Inferior parietal cortex (tissue), 1 donor: ENCODE results near the gene NCK1.
A peak's percentile ranks its signal among the peaks of the same experiment; 100 is the strongest.

Experiments
- DNase-seq: peaks from one replicate; pipeline ENCODE4 v3.0.0-alpha.2; 2016; ENCODE audit errors: extremely low spot score

Gene NCK1

DNA sequence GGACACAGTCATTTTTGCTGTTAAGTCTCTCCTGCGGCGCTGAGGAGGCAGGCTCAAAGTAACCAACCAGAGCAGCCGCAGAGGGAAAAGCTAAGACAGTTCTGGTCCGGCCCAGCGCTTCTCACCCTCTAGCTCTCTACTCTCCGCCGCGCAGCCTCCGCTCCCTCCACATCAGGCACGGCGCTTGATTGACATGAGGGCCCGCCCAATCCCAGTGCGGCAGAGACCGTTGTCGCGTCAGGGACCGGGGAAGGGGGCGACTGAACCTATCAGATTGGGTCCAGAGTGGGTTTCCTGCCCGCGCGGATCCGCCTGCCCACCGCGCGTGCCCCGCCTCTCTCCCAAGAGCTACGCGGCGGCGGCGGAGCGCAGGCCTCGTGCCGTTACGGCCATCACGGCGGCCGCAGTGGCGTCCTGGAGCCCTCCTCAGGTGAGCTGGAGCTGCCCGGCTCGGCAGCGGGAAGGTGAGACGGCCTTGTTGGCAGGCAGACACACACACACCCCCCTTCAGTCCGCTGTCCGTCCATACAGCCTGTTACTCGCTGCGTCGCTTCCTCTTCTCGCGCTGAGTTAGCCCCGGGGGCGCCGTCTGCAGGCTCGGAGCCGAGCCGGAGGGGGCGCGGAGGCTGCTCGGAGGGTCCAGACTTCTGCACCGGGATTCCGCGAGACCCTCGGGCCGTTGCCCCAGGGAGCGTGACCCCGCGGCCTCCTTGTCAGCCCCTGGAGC is at the start of gene NCK1:
NCK1 (plus strand) TSS at position 319 of the 727 bp plus-strand sequence. CDS start 65,794 bp downstream, outside the sequence.
- peak; percentile 97 for DNase-seq

DNA sequence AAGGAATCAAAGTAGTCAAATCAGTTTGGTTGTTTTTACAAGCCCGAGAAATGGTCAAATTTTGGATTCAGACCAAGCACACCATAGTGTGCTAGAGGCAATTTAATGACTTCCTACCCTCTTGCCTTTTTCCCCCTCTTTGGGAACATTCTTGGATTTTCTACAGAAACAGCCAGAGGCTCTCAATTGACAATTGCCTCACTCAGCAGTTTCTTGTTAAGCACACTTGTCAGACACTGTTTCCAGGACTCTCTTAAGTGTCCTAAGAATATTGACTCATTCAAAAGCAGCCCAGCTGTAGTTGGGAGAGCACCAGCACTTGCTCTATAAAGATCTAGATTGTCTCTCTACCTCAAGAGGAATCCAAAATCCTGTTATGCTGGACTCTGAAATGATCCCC is 44.6 kb upstream of the NCK1 start:
- DNase-seq: no peak

DNA sequence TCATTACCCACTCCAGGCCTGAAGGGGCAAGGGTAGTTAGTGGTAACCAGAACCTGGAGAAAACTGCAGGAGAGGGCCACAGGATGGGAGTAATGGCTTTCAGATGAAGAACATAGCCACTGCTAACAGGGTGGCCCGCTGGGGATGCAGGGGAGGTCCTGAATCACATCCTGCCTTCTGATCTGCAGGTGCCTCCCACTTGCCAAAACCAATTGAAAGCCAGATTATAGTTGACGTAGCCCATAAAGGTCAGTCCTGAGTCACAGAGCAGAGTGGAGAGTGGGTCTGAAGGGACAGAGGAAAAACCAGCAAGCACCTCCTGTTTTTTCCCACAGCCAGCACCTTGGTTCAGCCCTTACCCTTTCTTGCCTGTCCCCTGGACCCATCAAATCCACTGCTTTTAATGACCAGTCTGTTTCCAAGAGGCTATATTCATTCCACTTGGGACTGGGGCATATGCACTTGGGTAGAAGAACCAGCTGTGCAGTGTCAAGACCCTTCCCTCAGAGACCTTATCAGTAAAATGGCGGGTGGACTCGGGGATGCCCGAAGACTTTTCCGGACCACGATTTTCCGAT is 43.7 kb upstream of the NCK1 start:
- DNase-seq: no peak

DNA sequence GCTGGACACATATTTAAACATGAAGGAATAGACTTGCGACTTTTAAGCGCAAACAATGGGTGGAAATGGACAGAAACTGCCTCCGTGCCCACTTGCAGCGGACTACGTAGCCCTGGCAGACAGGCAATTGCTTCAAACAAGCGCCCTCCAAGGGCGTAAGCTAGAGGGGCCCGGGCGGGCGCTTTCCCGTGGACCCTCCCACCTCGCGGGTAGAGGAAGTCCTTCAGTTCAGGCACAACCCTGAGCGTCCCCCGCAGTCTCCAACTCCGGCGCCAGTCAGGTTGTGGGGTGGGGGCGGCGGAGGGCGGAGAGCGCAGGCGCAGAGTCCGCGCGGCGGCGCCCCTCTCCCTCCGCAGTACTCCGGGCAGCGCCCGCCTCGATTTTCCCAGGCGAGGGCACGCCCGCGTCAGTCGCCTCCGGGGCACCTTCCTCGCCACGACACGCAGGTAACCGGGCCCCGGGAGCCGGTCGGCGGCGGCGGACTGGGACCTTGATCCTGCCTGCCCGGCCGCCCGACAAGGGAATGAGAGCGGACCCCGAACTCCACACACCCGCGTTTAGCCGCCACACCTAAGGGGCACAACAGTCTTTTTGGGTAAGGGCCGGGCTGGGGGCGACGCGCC is 43.1 kb upstream of the NCK1 start, which contains the start of gene SLC35G2:
SLC35G2 (plus strand) TSS at position 358 of the 623 bp plus-strand sequence. CDS start 35,335 bp downstream, outside the sequence.
- peak; percentile 56 for DNase-seq

DNA sequence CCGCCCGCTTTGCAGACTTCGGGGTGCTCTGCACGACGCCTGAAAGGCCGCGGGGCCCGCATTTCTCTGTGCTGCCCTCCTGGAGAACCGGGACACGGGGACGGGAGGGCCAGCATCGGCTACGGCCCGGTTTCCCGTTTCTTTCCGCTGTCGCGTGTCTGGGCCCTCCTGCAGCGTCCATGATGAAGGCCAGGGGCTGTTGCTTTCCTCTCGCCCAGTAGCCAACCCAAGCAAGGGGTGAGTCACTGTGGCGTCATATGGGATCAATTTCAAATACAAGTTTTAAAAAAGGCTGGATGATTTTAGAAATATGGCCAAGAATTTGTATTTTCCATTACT is 42.6 kb upstream of the NCK1 start:
- DNase-seq: no peak

DNA sequence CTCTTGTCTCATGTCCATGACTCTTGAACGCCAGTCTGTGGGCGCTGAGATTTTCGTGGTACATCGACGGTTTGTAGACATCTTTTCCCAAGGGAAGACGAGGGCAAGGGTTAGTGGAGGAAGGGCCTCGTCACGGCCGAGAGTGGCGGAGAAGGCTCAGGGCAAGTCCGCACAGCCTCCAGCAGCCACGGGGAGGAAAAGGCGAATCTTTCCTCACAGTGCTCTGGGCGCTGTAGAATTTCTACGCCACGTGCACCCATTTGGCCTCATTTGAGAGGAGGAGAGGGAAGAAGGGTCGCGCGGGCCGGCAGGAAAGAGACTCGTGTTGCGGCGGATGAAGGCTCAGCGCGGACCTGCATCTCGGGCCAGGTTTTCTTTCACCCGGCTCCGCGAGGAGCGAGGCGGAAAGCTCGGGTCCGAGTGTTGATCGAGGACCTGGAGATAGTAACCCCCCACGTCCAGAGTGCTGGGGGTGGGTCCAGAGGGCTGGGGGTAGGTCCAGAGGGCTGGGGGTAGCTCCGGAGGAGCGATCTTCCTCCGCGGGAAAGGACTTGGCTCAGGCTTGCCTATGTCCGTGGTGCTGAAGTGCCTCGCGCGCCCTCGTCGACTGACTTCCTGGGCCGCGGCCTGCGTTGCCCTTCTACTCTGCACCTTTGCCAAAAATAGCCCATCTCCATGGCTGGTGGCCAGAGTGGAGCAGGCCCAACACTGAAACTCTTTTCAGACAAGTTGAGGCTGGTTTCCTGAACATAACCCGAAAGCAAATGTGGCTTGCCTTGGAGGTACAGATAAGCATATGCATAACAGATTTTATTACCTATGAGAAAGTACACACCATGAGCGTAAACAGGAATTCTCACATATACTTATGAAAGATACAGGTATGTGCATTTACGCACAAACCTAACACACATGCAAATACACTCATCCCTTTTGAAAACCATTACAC is 42.0 kb upstream of the NCK1 start:
- peak; percentile 45 for DNase-seq

DNA sequence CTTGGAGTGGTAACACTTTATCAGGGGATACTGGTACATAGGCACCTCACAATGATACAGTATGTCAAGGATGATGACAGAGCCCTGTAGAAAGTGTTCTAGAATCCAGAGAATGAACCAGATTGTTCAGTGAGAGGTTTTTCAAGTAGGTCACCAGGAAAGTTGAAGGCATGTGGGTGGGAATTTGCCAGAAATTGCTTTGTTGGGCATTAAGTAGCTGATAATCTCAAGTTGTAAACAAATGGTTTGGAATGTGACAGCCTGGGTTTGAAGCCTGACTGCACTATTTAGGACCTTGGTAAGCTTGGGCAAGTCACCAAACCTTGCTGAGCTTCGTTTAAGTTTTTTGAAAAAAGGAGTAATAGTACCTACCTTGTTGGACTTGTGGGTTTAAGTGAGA is 30.5 kb upstream of the NCK1 start:
- DNase-seq: no peak

DNA sequence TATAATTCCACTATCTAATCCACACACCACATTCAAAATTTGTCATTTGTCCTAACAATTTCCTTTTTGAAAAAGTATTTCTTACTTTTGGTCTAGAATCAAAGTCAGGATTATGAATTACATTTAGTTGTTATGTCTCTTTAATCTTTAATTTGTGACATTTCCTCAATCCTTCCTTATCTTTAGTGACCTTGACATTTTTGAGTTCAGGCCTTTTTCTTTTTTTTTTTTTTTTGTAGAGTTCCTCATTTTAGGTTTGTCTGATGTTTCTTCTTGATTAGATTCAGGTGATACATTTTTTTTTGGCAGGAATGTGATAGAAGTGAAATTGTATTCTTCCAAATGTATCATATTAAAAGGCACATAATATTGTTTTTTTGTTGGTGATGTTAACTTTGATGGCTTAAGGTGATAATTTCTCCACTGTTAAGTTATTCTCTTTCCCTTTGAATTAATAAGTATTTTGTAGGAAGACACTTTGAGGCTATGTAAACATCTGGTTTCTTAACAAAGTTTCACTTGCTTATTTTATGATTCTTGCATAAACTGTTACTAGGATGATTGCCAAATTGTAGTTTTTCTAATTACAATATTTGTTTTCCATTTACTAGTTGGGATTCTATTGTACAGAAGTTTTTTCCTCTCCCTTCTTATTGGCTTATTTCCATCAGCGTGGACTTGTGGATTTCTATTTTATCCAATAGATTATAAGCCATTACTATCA is 26.8 kb upstream of the NCK1 start:
- no peak for DNase-seq

DNA sequence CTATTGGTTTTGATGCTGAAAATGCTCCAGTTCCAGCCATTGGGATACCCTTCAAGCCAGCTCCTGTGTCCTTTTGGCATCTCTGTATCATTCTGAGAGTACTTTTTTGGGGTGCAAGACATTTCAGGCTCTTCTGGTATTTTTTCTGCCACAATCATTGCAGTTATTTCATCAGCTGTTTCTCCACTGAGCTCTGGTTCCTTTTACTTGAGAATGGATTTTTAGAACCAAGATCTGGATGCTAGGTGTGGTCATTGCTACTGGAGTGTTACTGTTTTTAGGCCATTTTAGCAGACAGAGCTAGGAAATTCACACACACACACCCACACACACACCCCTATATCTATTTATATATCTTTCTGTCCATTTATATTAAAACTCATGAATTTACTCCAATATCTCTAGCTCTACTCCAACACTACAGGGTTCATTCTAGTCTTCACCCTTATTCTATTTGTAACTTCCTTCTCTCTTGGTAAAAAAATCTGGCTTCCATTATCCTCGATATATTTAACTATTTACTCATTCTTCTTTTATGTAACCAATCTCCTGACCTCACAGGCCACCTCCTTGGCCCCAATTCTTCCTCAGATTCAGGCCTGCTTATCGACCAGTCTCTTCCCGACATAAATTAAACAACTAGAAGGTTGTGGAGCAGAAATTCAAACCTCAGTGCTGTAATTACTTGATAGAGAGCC is 26.0 kb upstream of the NCK1 start:
- DNase-seq: no peak

DNA sequence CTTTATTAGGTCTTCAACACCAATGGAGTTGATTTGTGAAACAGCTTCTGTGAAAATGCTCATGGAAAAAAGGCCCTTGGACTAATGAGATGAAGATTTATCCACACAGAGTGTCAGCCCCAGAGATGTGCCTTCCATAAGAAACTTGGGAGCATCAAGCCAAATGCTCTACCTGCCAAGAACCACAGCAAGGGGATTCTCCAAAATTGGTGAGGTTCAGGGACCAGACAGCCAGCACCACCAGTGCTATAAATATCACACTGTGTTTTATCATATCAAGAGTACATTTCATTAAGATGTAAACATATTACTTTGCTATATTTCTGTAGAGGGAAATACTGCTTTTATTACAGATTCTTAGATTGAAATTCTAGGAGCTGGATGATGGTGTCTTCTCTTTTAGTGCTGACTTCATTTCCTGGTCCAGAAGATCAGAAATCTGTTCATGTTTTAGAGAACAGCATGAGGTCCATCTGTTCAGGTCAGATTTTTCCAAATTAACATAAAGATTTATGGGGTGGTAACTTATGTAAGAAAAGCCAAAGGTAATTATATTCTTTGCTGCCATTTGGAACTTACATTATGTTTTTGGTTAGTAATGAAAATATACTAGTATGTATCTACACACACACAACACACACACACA is 25.4 kb upstream of the NCK1 start:
- DNase-seq: no peak

DNA sequence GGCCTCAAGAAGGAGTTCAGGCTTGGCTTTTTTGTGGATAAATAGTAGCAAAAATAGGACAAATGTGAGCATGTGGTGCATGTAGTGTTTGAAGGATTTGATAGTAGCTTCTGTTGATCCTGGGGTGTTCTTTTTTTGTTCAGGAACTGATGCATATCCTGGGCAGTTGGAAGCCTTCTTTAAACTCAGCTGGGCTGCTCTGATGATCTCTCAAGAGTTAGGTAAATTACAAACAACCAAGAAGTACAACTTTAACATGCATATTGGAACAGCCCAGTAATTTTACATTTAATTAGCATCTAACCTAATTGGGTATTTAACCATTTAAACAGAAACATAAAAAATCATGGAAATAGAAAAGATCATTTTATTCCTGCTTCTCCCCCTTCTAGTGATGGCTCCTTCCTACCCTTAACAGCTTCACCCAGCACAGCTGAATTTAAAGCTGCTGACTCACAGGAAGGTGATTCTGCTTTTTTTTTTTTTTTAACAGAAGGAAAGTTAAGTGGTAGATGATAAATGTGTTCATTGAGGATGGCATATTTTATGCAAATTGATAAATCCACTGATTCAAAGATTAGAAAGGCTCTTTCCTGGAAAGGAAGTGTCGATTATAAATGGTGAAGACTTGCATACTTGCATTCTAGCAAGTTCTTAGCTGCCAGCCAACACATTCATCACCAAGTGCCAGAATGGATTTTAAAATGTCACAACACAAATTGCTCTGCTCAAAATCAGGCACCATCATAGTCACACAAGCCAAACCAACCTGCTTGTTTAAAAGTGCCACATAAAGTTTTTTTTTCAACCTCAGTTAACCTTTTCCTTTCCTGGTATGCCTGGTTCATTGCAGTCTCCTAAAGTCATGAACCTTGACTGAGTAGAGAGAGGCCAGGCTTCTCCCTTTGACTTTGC is 23.1 kb upstream of the NCK1 start:
- no peak for DNase-seq

DNA sequence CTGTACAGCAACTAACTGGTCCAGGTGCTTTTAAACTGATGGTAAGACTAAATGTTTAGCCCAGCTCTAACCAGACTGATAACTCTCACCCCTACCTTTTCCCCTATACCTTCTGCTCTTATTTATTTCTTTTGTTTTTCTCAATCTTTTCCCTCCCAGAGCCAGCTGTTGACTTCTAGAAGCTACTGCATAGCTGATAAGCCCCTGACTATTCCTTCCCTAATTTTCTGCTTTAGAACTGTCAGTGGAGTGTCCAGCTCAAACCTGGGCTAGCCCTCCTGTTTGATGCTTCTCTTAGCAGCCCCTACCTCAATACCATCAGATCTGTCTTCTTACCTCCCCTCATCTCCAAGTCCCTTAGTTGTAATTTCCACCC is 22.5 kb upstream of the NCK1 start:
- DNase-seq: no peak

DNA sequence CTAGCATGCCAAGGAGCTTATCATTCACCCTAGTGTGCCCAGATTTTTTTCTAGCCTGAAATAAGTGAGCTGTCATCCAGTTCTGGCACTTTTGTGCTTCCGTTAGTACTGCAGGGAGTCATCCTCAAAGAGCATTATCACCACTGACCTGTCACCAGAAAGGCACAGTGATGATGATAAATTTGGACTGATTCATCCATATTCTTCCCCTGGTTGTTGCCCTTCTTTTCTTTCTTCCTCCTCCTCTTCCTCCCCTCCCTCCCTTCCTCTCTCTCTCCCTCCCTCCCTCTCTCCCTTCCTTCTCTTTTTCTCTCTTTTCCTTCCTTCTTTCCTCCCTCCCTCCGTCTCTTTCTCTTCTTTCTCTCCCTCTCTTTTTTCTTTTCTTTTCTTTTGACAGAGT is 21.8 kb upstream of the NCK1 start:
- no peak for DNase-seq

DNA sequence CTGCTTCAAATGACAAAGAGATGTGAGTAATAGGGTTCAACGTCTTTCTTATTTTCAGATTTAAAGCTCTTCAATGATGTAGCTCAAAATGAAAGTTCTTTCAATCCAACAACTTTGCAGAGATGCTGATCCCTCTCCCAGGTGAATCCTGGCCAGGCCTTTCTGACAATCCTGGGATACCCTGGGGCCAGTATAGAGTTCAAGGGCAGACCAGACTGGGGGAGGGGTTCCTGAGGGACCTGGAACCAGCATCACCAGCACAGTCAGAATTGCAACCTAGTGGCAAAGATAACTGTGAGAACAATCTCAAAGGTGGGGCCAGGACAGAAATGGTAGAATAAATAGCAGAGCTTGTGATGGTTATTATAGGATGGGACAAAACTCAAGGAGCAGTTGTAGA is 19.7 kb upstream of the NCK1 start:
- no peak for DNase-seq

DNA sequence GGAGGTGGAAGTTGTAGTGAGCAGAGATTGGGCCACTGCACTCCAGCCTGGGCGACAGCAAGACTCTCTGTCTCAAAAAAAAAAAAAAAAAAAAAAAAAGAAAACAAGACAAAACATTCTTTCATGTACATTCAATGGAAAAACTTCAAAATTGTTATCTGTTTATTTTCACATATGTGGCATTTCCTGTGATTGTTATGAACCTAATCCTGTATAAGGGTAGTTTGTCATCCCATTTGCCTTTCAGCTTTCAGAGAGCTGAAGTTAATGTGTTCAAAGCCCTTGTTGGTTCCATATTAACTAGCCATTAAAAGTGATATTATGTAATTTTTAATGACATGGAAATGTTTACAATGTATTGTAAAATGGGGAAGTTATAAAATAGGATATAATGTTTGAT is 17.3 kb upstream of the NCK1 start:
- no peak for DNase-seq

DNA sequence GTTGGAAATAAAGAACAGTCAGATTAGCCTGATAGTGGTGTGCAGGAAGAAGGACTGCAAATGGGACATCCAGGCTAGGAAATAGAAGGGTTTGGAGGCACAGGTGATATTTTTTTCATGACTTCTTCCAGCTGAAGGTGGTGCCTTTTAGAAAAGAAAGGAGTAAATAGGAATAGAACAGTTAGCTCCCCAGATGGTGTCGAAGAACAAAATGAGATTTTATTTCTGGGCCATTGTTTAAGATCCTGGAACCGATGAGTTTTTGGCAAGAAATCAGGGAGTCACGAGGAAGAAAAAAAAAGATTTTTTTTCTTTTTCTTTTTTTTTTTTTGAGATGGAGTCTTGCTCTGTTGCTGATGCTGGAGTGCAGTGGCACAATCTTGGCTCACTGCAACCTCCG is 9.8 kb upstream of the NCK1 start:
- DNase-seq: no peak

DNA sequence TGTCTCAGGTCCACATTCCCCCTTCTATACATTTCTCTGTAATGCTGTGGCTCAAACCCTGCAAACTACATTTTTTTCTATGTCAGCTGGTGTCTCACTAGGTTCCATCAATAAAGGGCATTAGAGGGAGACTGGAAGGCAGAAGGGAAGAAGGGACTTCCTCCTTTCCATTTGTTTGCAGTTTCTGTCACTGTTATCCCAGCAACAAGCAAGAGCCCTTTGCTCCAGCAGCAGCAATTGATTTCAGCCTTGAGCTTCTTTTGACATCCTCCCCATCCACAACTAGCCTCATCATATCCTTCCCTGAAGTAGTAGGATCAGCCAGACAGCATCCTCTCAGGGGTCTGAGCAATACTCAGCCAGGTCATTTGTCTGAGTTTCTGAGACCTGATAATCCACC is 5.3 kb upstream of the NCK1 start:
- no peak for DNase-seq

DNA sequence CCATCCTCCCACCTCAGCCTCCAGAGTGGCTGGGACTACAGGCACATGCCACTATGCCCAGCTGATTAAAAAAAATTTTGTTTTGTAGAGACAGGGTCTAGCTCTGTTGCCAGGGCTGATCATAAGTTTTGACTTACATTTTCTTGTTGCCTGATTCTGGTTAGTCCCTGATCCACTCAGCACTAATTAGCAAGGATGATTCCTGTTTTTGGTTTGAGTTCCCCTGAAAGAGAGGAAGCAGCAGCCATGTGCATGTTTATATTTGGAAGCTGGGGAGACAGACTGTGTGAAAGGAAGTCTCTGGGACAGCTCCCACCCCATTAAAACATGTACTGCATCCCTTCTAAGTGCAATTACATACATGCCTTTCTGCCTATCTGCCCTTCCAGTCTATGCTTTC is 3.6 kb upstream of the NCK1 start:
- peak; percentile 15 for DNase-seq

DNA sequence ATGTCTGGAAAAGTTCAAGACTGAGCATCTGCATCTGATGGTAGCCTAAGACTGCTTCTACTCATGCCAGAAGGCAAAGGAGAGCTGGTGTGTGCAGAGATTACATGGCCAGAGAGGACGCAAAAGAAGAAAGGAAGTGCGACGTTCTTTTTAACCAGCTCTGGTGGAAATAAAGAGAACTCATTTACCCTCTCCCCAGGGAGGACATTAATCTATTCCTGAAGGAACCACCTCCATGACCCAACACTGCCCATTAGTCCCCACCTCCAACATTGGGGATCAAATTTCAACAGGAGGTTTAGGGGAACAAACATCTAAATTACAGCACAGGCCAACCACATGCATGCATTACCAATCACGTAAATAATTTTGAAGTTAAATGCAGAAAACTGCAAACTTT is 1.5 kb upstream of the NCK1 start:
- DNase-seq: no peak
